OCI-LY7 (cell line): ENCODE data around the gene WNT4. TPM values are rescaled to one million over a fixed set of nuclear protein-coding genes. Genes with fewer than 3 reads are reported as not detected.

Source experiments
- BruUV-seq: library from RNA; stranded (reverse); fragments of 400-500 nt; replicated peaks from 2 replicates; lab custom pipeline; 2021; lab: Mats Ljungman, UMichigan
- CTCF ChIA-PET: fragments of 300-600 bp; sonication (Branson Sonifier 250); formaldehyde crosslinking; loops from one replicate; lab custom pipeline; 2022; ENCODE audit warnings: antibody characterized with exemption; ENCODE audit not compliant: unreplicated experiment; lab: Charles Lee
- POLR2A ChIA-PET: fragments of 300-600 bp; sonication (Branson Sonifier 250); formaldehyde crosslinking; loops from one replicate; lab custom pipeline; 2022; ENCODE audit warnings: antibody characterized with exemption; lab: Charles Lee
- DNase-seq: peaks from one replicate; pipeline ENCODE4 v3.0.0-alpha.2; 2015; ENCODE audit warnings: low spot score
- H2AFZ ChIP-seq: fragments of 200-600 bp; sonication (generic), shearing (Covaris generic); 2 replicates; pipeline ENCODE4 v1.6.1; 2014; ENCODE audit warnings: mild to moderate bottlenecking, antibody characterized with exemption, low read length, moderate library complexity
- H3K27ac ChIP-seq: fragments of 200-600 bp; sonication (generic); 2 replicates; pipeline ENCODE4 v1.5.1; 2014; ENCODE audit warnings: mixed run types, low read depth, mild to moderate bottlenecking, moderate library complexity, low read length, inconsistent platforms; ENCODE audit not compliant: poor library complexity, severe bottlenecking
- H3K36me3 ChIP-seq: fragments of 200-600 bp; sonication (generic); 2 replicates; pipeline ENCODE4 v1.6.1; 2014; ENCODE audit warnings: mild to moderate bottlenecking, antibody characterized with exemption, low read length, moderate library complexity, mixed read lengths; ENCODE audit not compliant: insufficient read depth
- H3K4me1 ChIP-seq: fragments of 200-600 bp; sonication (generic); 2 replicates; pipeline ENCODE4 v1.5.1; 2014; ENCODE audit warnings: mild to moderate bottlenecking, low read length; ENCODE audit not compliant: insufficient read depth, poor library complexity, severe bottlenecking
- H3K4me2 ChIP-seq: fragments of 200-600 bp; sonication (generic); 2 replicates; pipeline ENCODE4 v1.6.1; 2014; ENCODE audit warnings: mild to moderate bottlenecking, low read length
- H3K4me3 ChIP-seq: fragments of 200-600 bp; sonication (generic); 2 replicates; pipeline ENCODE4 v1.5.1; 2014; ENCODE audit warnings: mild to moderate bottlenecking, low read depth, low read length; ENCODE audit not compliant: poor library complexity, severe bottlenecking
- H3K79me2 ChIP-seq: fragments of 200-600 bp; sonication (generic); 2 replicates; pipeline ENCODE4 v1.6.1; 2016; ENCODE audit warnings: low read depth, mild to moderate bottlenecking, low read length, moderate library complexity, mixed read lengths; ENCODE audit not compliant: insufficient read depth
- H3K9me2 ChIP-seq: fragments of 200-600 bp; sonication (generic); 2 replicates; pipeline ENCODE4 v1.6.1; 2016; ENCODE audit warnings: mild to moderate bottlenecking, low read length, mixed read lengths; ENCODE audit not compliant: insufficient read depth
- H3K9me3 ChIP-seq: fragments of 200-600 bp; sonication (generic); 2 replicates; pipeline ENCODE4 v1.6.1; 2014; ENCODE audit warnings: mild to moderate bottlenecking, mixed run types, low read length, mixed read lengths
- H4K20me1 ChIP-seq: fragments of 200-600 bp; sonication (generic); 2 replicates; pipeline ENCODE4 v1.6.1; 2014; ENCODE audit warnings: mild to moderate bottlenecking, antibody characterized with exemption, low read length, moderate library complexity, mixed read lengths; ENCODE audit not compliant: insufficient read depth
- EZH2phosphoT487 ChIP-seq: fragments of 200-600 bp; sonication (generic); IDR thresholded peaks from 2 replicates; pipeline ENCODE4 v1.6.1; 2018; ENCODE audit warnings: low read depth, borderline replicate concordance, mild to moderate bottlenecking, mixed run types, antibody characterized with exemption, low read length, moderate library complexity, mixed read lengths
- intact Hi-C: fragments of 100-400 bp; cut with micrococcal nuclease; formaldehyde crosslinking; loops from one replicate; pipeline ENCODE4 v1.10.0; 2022; ENCODE audit not compliant: unreplicated experiment
- total RNA-seq, 2 experiments: library from RNA; depleted of rRNA in 1 of 2; stranded (reverse); fragments of >200 nt in 1 of 2; shearing (Covaris generic) in 1 of 2; gene quantifications; 2 replicates each; pipeline ENCODE4 v1.2.3, GENCODE V29; 2014 to 2022
- TF ChIP-seq, protein P1 (sequence below): fragments of 200-600 bp; sonication (generic); conservative IDR thresholded peaks from 2 replicates; pipeline ENCODE4 v1.5.1; 2014; ENCODE audit warnings: mild to moderate bottlenecking, antibody characterized with exemption, low read length, moderate library complexity, mixed read lengths

WNT4 gene
- total RNA-seq, 2 experiments from 2014 or later, result not detected

DNA sequence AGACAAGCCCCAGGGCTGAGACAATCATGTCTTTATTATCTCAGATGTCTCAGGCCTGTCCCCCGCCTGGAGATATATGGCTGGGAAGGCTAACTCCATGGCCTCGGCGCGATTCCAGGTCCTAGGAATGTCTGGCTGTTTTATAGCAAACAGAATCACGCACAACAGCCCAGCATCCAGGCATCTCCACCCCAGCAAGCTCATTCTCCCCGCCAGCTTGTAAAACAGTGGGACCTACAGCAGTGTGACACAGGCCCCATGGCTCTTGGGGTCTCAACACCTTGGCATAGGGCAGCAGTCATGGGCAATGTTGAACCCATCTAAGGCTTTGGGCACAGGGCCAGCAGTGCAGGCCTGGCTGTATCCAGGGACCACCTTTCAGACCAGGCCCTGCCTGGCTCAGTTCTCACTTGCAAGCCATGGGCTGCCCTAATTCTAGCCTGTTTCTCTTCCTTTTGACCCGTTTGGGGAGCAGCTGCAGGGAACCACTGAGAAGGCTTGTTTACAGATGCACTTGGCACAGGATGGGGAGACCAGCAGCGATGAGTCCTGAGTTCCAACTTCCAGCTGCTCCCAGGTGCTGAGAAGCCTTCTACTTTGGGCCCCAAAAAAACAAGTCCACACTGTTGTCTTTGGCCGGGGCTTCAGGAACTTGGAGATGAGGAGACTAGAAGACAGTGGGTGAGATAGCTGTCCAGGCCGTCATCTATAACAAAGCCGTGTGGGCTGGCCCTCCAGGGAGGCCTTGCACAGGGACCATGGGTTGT is 34.4 kb downstream of the WNT4 start:
- no peak for DNase-seq
- Histone ChIP-seq H3K79me2 (no peaks in the 10 kb centered on the region), H3K9me2 (no peaks in the 10 kb centered on the region), H3K9me3 (no peaks in the 10 kb centered on the region), H3K4me3 (no peak overlapping the region), H3K27ac (no peak overlapping the region), H3K36me3 (peaks cover 40% of the 10 kb centered on the region), H4K20me1 (0 out of 2 replicates have a peak, but pooled peaks cover 5% of the 10 kb centered on the region), H3K4me2 (no peak overlapping the region), H2AFZ (no peak overlapping the region), H3K4me1 (no peaks in the 10 kb centered on the region)
- TF ChIP-seq EZH2phosphoT487, result no peak
- TF ChIP-seq, protein P1, sequence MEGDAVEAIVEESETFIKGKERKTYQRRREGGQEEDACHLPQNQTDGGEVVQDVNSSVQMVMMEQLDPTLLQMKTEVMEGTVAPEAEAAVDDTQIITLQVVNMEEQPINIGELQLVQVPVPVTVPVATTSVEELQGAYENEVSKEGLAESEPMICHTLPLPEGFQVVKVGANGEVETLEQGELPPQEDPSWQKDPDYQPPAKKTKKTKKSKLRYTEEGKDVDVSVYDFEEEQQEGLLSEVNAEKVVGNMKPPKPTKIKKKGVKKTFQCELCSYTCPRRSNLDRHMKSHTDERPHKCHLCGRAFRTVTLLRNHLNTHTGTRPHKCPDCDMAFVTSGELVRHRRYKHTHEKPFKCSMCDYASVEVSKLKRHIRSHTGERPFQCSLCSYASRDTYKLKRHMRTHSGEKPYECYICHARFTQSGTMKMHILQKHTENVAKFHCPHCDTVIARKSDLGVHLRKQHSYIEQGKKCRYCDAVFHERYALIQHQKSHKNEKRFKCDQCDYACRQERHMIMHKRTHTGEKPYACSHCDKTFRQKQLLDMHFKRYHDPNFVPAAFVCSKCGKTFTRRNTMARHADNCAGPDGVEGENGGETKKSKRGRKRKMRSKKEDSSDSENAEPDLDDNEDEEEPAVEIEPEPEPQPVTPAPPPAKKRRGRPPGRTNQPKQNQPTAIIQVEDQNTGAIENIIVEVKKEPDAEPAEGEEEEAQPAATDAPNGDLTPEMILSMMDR, result no peak
- POLR2A ChIA-PET, result interaction anchor here (0.6 to 0.8 kb wide), 2 partner anchors 8 to 413 kb away, joined by 3 to 4 read pairs; no protein-coding TSS in a partner anchor
- intact Hi-C loops, result no loop called here
- no TSS peak for BruUV-seq
- CTCF ChIA-PET, result no interaction called here

DNA sequence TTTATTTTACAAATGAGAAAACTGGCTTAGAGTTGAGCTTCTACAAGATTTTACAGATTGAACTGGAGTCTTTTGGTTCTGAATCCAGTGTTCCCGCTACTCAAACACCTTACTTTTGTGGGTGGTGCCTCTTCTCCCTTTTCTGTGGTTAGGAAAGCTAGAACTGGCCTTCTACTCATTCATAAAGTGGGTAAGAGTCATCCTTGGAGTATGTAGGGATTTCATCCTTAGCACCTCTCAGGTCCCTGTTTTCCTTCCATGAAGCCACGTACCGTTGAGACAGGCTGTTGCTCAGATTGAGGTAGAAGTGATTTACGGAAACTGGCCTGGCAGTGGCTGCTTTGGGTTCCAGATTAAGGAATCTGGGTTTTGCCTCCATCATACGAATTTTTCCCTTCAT is 35.8 kb downstream of the WNT4 start:
- Histone ChIP-seq H3K9me2 (no peaks in the 10 kb centered on the region), H3K4me3 (no peak overlapping the region), H3K79me2 (no peaks in the 10 kb centered on the region), H3K9me3 (no peaks in the 10 kb centered on the region), H3K4me1 (no peaks in the 10 kb centered on the region), H2AFZ (no peak overlapping the region), H3K36me3 (peaks cover 48% of the 10 kb centered on the region), H3K4me2 (no peak overlapping the region), H4K20me1 (0 out of 2 replicates have a peak, but pooled peaks cover 10% of the 10 kb centered on the region), H3K27ac (no peak overlapping the region)
- no TSS peak for BruUV-seq
- CTCF ChIA-PET, result no interaction called here
- POLR2A ChIA-PET, result no interaction called here
- TF ChIP-seq, protein P1, result no peak
- intact Hi-C loops, result no loop called here
- no peak for DNase-seq

DNA sequence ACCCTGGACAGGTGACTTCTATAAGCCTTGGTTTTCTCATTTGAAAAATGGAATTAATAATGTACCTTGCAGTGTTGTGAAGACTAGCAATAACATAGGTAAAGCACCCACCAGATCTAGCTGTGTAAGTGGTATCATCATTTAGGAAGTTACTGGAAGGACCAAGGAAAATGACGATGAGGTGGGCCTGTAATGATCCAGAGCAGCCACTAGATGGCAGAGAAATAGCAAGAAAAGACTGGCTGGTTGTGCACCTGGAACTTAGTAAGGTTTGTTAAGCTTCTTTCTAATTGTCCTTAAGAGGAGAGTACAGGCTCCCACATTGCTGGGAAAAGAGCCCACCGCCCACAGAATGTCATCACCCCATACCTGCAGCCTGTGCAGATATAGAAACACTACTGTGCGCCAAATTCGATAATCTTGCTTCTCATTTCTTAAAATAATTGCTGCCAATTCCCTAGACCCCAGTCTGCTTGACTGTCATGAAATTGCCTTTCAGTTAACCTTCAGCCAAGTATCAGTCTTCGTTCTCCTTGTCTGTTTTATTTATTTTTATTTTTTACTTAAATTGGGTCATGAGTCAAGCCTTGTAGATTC is 37.2 kb downstream of the WNT4 start:
- no TSS peak for BruUV-seq
- H3K4me3 ChIP-seq, result no peak overlapping the region
- H4K20me1 ChIP-seq, result 0 out of 2 replicates have a peak, but pooled peaks cover 10% of the 10 kb centered on the region
- H3K4me1 ChIP-seq, result peaks cover 8% of the 10 kb centered on the region
- ChIA-PET CTCF (no interaction called here), POLR2A (no interaction called here)
- H2AFZ ChIP-seq, result no peak overlapping the region
- intact Hi-C loops, result no loop called here
- no peaks in the 10 kb centered on the region for H3K79me2 ChIP-seq
- H3K4me2 ChIP-seq, result no peak overlapping the region
- no peaks in the 10 kb centered on the region for H3K9me3 ChIP-seq
- H3K36me3 ChIP-seq, result peaks cover 45% of the 10 kb centered on the region
- TF ChIP-seq, protein P1, result peak; percentile 91
- TF ChIP-seq EZH2phosphoT487, result no peak
- no peaks in the 10 kb centered on the region for H3K9me2 ChIP-seq
- H3K27ac ChIP-seq, result no peak overlapping the region
- peak; percentile 63 for DNase-seq
